Vagina (tissue), 2 donors: Measurements from ENCODE around the gene CD200R1. TPM values are rescaled to one million over a fixed set of nuclear protein-coding genes. Genes with fewer than 3 reads are reported as not detected.

ENCODE experiments used
- DNase-seq, 2 donors: peaks; one replicate each; pipeline ENCODE4 v3.0.0-alpha.2; 2017; ENCODE audit errors: extremely low spot score in 2 of 2
- H3K27ac ChIP-seq: fragments of 200-600 bp; sonication (generic); one replicate; pipeline ENCODE4 v1.5.1; 2019
- H3K27me3 ChIP-seq: fragments of 200-600 bp; sonication (generic); one replicate; pipeline ENCODE4 v1.5.1; 2019
- H3K36me3 ChIP-seq, 2 donors: fragments of 200-600 bp; sonication (generic); one replicate each; pipeline ENCODE4 v1.5.1; 2017 to 2019
- H3K4me1 ChIP-seq: fragments of 200-600 bp; sonication (generic); one replicate; pipeline ENCODE4 v1.5.1; 2019
- H3K4me3 ChIP-seq, 2 donors: fragments of 200-600 bp; sonication (generic); 1 replicate in 1 of 2; 2 replicates in 1 of 2; pipeline ENCODE4 v1.5.1; 2016 to 2019
- H3K9me3 ChIP-seq: fragments of 200-600 bp; sonication (generic); one replicate; pipeline ENCODE4 v1.5.1; 2019
- CTCF ChIP-seq, 3 experiments: fragments of 450-650 bp in 2 of 3; fragments of 200-600 bp in 1 of 3; sonication (generic) in 1 of 3; IDR thresholded peaks; one replicate each; pipeline ENCODE4 v1.5.1; 2017 to 2019; ENCODE audit warnings: antibody characterized with exemption in 3 of 3, mild to moderate bottlenecking in 2 of 3, moderate library complexity in 2 of 3
- POLR2A ChIP-seq, 2 donors: fragments of 450-650 bp; IDR thresholded peaks; one replicate each; pipeline ENCODE4 v1.6.1; 2017; ENCODE audit warnings: antibody characterized with exemption in 2 of 2, mild to moderate bottlenecking in 2 of 2, moderate library complexity in 2 of 2
- POLR2AphosphoS5 ChIP-seq, 2 donors: sonication (generic); formaldehyde crosslinking; IDR thresholded peaks; one replicate each; pipeline ENCODE4 v1.9.0; 2017; ENCODE audit warnings: antibody characterized with exemption in 2 of 2, mild to moderate bottlenecking in 2 of 2, low read depth in 1 of 2; ENCODE audit not compliant: insufficient read depth in 1 of 2
- intact Hi-C: fragments of 100-400 bp; cut with DNase I; formaldehyde crosslinking; loops from one replicate; pipeline ENCODE4 v1.15.1; 2023
- total RNA-seq: library from RNA; depleted of rRNA; stranded (reverse); fragments of >200 nt; gene quantifications from one replicate; pipeline ENCODE4 v1.2.3, GENCODE V29; 2016

Gene CD200R1
- total RNA-seq, 1 donor from 2014 or later, result 0.49 TPM

- DNase-seq, result no peak
- Histone ChIP-seq H3K27ac (no peak overlapping the region), H3K9me3 (no peaks in the 10 kb centered on the region), H3K4me1 (no peaks in the 10 kb centered on the region), H3K36me3 (no peaks in the 10 kb centered on the region), H3K4me3 (no peak overlapping the region), H3K27me3 (no peaks in the 10 kb centered on the region)
- intact Hi-C loops, result no loop called here
- TF ChIP-seq CTCF (IDR thresholded peaks at IDR 0.05), result no peak
- TF ChIP-seq POLR2A (IDR thresholded peaks at IDR 0.05), result no peak
- no peak for TF ChIP-seq POLR2AphosphoS5 (IDR thresholded peaks at IDR 0.05; ENCODE audit: insufficient read depth in 1 of 2, low read depth in 1 of 2)
Measured at GRCh38 chr3:112967828-112968227, 7.1 kb downstream of the CD200R1 start.

- intact Hi-C loops, result no loop called here
- no peaks in the 10 kb centered on the region for H3K27me3 ChIP-seq
- no peak overlapping the region for H3K4me3 ChIP-seq
- no peak overlapping the region for H3K27ac ChIP-seq
- no peak for TF ChIP-seq POLR2AphosphoS5 (IDR thresholded peaks at IDR 0.05; ENCODE audit: insufficient read depth in 1 of 2, low read depth in 1 of 2)
- TF ChIP-seq CTCF (IDR thresholded peaks at IDR 0.05), result no peak
- TF ChIP-seq POLR2A (IDR thresholded peaks at IDR 0.05), result no peak
- H3K4me1 ChIP-seq, result no peaks in the 10 kb centered on the region
- no peaks in the 10 kb centered on the region for H3K36me3 ChIP-seq
- no peaks in the 10 kb centered on the region for H3K9me3 ChIP-seq
- no peak for DNase-seq
Measured at GRCh38 chr3:112967425-112967824, 7.5 kb downstream of the CD200R1 start.

- H3K27me3 ChIP-seq, result no peaks in the 10 kb centered on the region
- no peak overlapping the region for H3K4me3 ChIP-seq
- H3K9me3 ChIP-seq, result no peaks in the 10 kb centered on the region
- no peaks in the 10 kb centered on the region for H3K4me1 ChIP-seq
- TF ChIP-seq CTCF (IDR thresholded peaks at IDR 0.05) (no peak), POLR2A (IDR thresholded peaks at IDR 0.05) (no peak), POLR2AphosphoS5 (IDR thresholded peaks at IDR 0.05; ENCODE audit: insufficient read depth in 1 of 2, low read depth in 1 of 2) (no peak)
- no peak overlapping the region for H3K27ac ChIP-seq
- intact Hi-C loops, result no loop called here
- no peak for DNase-seq
- H3K36me3 ChIP-seq, result no peaks in the 10 kb centered on the region
Measured at GRCh38 chr3:112966633-112967032, 8.3 kb downstream of the CD200R1 start.

GRCh38 chr3:112965656-112966055 lies 9.2 kb downstream of the CD200R1 start:
- intact Hi-C loops, result no loop called here
- TF ChIP-seq POLR2AphosphoS5 (IDR thresholded peaks at IDR 0.05; ENCODE audit: insufficient read depth in 1 of 2, low read depth in 1 of 2), result no peak
- no peak for TF ChIP-seq POLR2A (IDR thresholded peaks at IDR 0.05)
- H3K36me3 ChIP-seq, result no peaks in the 10 kb centered on the region

GRCh38 chr3:112963683-112964082 lies 11.2 kb downstream of the CD200R1 start:
- Histone ChIP-seq H3K9me3 (no peaks in the 10 kb centered on the region), H3K27ac (no peak overlapping the region), H3K4me3 (no peak overlapping the region), H3K27me3 (no peaks in the 10 kb centered on the region), H3K4me1 (no peaks in the 10 kb centered on the region), H3K36me3 (no peaks in the 10 kb centered on the region)
- intact Hi-C loops, result no loop called here
- no peak for DNase-seq
- TF ChIP-seq CTCF (IDR thresholded peaks at IDR 0.05), result no peak
- TF ChIP-seq POLR2AphosphoS5 (IDR thresholded peaks at IDR 0.05; ENCODE audit: insufficient read depth in 1 of 2, low read depth in 1 of 2), result no peak
- no peak for TF ChIP-seq POLR2A (IDR thresholded peaks at IDR 0.05)

More at GRCh38 chr3:112965656-112966055, 9.2 kb downstream of the CD200R1 start:
- Histone ChIP-seq H3K27me3 (no peaks in the 10 kb centered on the region), H3K27ac (no peak overlapping the region), H3K4me1 (no peaks in the 10 kb centered on the region), H3K9me3 (no peaks in the 10 kb centered on the region), H3K4me3 (no peak overlapping the region)
- DNase-seq, result no peak
